ENCODE results near the gene BAD.

DNA sequence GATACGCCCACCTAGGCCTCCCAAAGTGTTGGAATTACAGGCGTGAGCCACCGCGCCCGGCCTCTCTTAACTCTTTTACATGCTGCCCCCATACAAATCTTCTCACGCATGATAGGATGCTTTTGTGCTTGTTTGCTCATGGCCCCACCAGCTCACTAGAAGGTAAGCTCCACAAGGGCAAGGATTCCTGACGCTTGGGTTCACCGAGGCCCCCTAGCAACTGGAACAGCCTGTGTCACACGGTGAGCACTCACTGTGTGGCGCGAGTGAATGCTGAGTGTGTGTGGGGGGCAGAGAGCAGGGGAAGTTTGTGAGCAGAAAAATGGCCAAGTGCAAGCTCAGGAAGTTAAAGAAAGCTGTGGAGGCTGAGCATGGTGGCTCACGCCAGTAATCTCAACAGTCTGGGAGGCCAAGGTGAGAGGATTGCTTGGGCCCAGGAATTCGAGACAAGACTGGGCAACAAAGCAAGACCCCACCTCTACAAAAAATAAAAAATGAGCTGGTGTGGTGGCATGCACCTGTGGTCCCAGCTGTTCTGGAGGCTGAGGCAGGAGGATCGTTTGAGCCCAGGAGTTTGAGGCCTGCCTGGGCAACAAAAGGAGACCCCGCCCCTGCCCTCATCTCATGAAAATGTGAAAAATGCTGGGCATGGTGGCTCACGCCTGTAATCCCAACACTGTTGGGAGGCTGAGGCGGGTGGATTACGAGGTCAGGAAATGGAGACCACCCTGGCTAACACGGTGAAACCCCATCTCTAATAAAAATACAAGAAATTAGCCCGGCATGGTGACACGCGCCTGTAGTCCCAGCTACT is 2.3 kb downstream of the BAD start:
- TF ChIP-seq CTCF (conservative IDR thresholded peaks at IDR 0.05; ENCODE audit: low read depth, low read length): no peak
- no peak for TF ChIP-seq EZH2 (IDR thresholded peaks at IDR 0.05; ENCODE audit: low read length, unreplicated experiment)
- no peak for TF ChIP-seq EZH2phosphoT487 (IDR thresholded peaks at IDR 0.05; ENCODE audit: borderline replicate concordance, low read length)

Data from PC-3 (cell line).